IMR-90 (cell line): Measurements from ENCODE around the gene WNT16. TPM values are rescaled to one million over a fixed set of nuclear protein-coding genes. Genes with fewer than 3 reads are reported as not detected.

Experiments
- ATAC-seq: fragments of 200-7000 bp; cut with Tn5 transposase; 2 replicates; pipeline ENCODE4 v1.9.1; 2020; ENCODE audit warnings: low read depth, mild to moderate bottlenecking, moderate library complexity
- BruUV-seq: library from RNA; stranded (reverse); fragments of 400-500 nt; replicated peaks from 2 replicates; lab custom pipeline; 2021; lab: Mats Ljungman, UMichigan
- CTCF ChIA-PET: fragments of 300-600 bp; formaldehyde crosslinking; extraction: SDS; loops from one replicate; lab custom pipeline; 2021; ENCODE audit warnings: antibody characterized with exemption; lab: Yijun Ruan, JAX
- POLR2A ChIA-PET: fragments of 300-600 bp; sonication (Branson Sonifier 250); formaldehyde crosslinking; loops from one replicate; lab custom pipeline; 2022; ENCODE audit warnings: antibody characterized with exemption; ENCODE audit not compliant: unreplicated experiment; lab: Charles Lee
- DNase-seq: peaks from one replicate; pipeline ENCODE4 v3.0.0; 2013
- H2AFZ ChIP-seq: replicated peaks from 2 replicates; pipeline ENCODE3; 2013; ENCODE audit warnings: low read length, mild to moderate bottlenecking; ENCODE audit not compliant: poor library complexity
- H2AK5ac ChIP-seq: 2 replicates; pipeline ENCODE4 v1.6.1; 2013; ENCODE audit warnings: low read depth, low read length, inconsistent platforms
- H2AK9ac ChIP-seq: replicated peaks from 2 replicates; pipeline ENCODE3; 2013; ENCODE audit warnings: mild to moderate bottlenecking, low read depth, low read length, moderate library complexity; ENCODE audit not compliant: poor library complexity
- H2BK120ac ChIP-seq: 2 replicates; pipeline ENCODE4 v1.6.1; 2013; ENCODE audit warnings: low read depth, low read length, inconsistent platforms
- H2BK15ac ChIP-seq: 3 replicates; pipeline ENCODE4 v1.6.1; 2013; ENCODE audit warnings: low read depth, low read length, inconsistent platforms
- H2BK20ac ChIP-seq: 2 replicates; pipeline ENCODE4 v1.6.1; 2013; ENCODE audit warnings: low read depth, mild to moderate bottlenecking, inconsistent platforms, low read length, moderate library complexity
- H2BK5ac ChIP-seq: 2 replicates; pipeline ENCODE4 v1.6.1; 2013; ENCODE audit warnings: mild to moderate bottlenecking, low read depth, low read length, inconsistent platforms; ENCODE audit not compliant: poor library complexity, severe bottlenecking
- H3K14ac ChIP-seq: replicated peaks from 2 replicates; pipeline ENCODE4 v1.6.1; 2013; ENCODE audit warnings: low read depth, low read length, inconsistent platforms
- H3K18ac ChIP-seq: 2 replicates; pipeline ENCODE4 v1.6.1; 2013; ENCODE audit warnings: low read depth, low read length, control low read depth
- H3K23ac ChIP-seq: 2 replicates; pipeline ENCODE4 v1.6.1; 2013; ENCODE audit warnings: low read depth, low read length, inconsistent platforms
- H3K27ac ChIP-seq: 2 replicates; pipeline ENCODE4 v1.5.1; 2013; ENCODE audit warnings: mild to moderate bottlenecking, control low read depth, low read length; ENCODE audit not compliant: insufficient read depth
- H3K27me3 ChIP-seq: 2 replicates; pipeline ENCODE4 v1.6.1; 2013; ENCODE audit warnings: low read length; ENCODE audit not compliant: control insufficient read depth, insufficient read depth
- H3K36me3 ChIP-seq: 2 replicates; pipeline ENCODE4 v1.6.1; 2013; ENCODE audit warnings: low read length, mixed read lengths; ENCODE audit not compliant: control insufficient read depth, insufficient read depth
- H3K4ac ChIP-seq: 2 replicates; pipeline ENCODE4 v1.6.1; 2013; ENCODE audit warnings: low read depth, low read length, inconsistent platforms
- H3K4me1 ChIP-seq: 2 replicates; pipeline ENCODE4 v1.6.1; 2013; ENCODE audit warnings: low read length, mixed read lengths; ENCODE audit not compliant: control insufficient read depth, insufficient read depth
- H3K4me2 ChIP-seq: 2 replicates; pipeline ENCODE4 v1.6.1; 2013; ENCODE audit warnings: low read depth, mild to moderate bottlenecking, control low read depth, low read length, moderate library complexity
- H3K4me3 ChIP-seq: 2 replicates; pipeline ENCODE4 v1.5.1; 2013; ENCODE audit warnings: low read depth, mild to moderate bottlenecking, control low read depth, low read length, moderate library complexity; ENCODE audit not compliant: insufficient read depth
- H3K56ac ChIP-seq: 2 replicates; pipeline ENCODE4 v1.6.1; 2013; ENCODE audit warnings: low read length, inconsistent platforms; ENCODE audit not compliant: insufficient read depth; ENCODE audit errors: extremely low read depth
- H3K79me1 ChIP-seq, 2 experiments: 2 replicates each; pipeline ENCODE4 v1.6.1; 2013; ENCODE audit warnings: low read length in 2 of 2, inconsistent platforms in 1 of 2, low read depth in 1 of 2
- H3K9ac ChIP-seq: 2 replicates; pipeline ENCODE4 v1.6.1; 2013; ENCODE audit warnings: low read depth, low read length, control low read depth
- H3K9me1 ChIP-seq: 2 replicates; pipeline ENCODE4 v1.6.1; 2013; ENCODE audit warnings: low read length, inconsistent platforms; ENCODE audit not compliant: insufficient read depth
- H3K9me3 ChIP-seq: 2 replicates; pipeline ENCODE4 v1.6.1; 2013; ENCODE audit warnings: low read length; ENCODE audit not compliant: control insufficient read depth, insufficient read depth
- H4K20me1 ChIP-seq: 2 replicates; pipeline ENCODE4 v1.6.1; 2013; ENCODE audit warnings: low read length, inconsistent platforms; ENCODE audit not compliant: insufficient read depth
- H4K5ac ChIP-seq: 2 replicates; pipeline ENCODE4 v1.6.1; 2013; ENCODE audit warnings: mild to moderate bottlenecking, low read depth, low read length, control low read depth
- H4K8ac ChIP-seq, 2 experiments: 2 replicates each; pipeline ENCODE4 v1.6.1; 2013; ENCODE audit warnings: low read depth in 2 of 2, low read length in 2 of 2, control low read depth in 1 of 2, inconsistent platforms in 1 of 2
- H4K91ac ChIP-seq: 2 replicates; pipeline ENCODE4 v1.6.1; 2013; ENCODE audit warnings: low read depth, low read length, inconsistent platforms; ENCODE audit not compliant: insufficient read depth
- CEBPB ChIP-seq: IDR thresholded peaks from 2 replicates; pipeline ENCODE4 v1.6.1; 2012; ENCODE audit warnings: low read depth, low read length, improper control_type of control experiment
- CHD1 ChIP-seq: IDR thresholded peaks from 2 replicates; pipeline ENCODE4 v1.6.1; 2012; ENCODE audit warnings: low read depth, low read length, improper control_type of control experiment
- ELK1 ChIP-seq: fragments of 150-350 bp; IDR thresholded peaks from 2 replicates; pipeline ENCODE4 v1.6.1; 2016; ENCODE audit warnings: low read depth, mild to moderate bottlenecking, low read length, moderate library complexity, borderline replicate concordance
- FOS ChIP-seq: fragments of 150-350 bp; IDR thresholded peaks from 2 replicates; pipeline ENCODE4 v1.6.1; 2016; ENCODE audit warnings: low read depth, low read length
- MAFK ChIP-seq: IDR thresholded peaks from 2 replicates; pipeline ENCODE4 v1.6.1; 2012; ENCODE audit warnings: low read depth, low read length, improper control_type of control experiment
- MAZ ChIP-seq: IDR thresholded peaks from 2 replicates; pipeline ENCODE4 v1.6.1; 2012; ENCODE audit warnings: low read depth, mild to moderate bottlenecking, low read length, improper control_type of control experiment, moderate library complexity, borderline replicate concordance
- MXI1 ChIP-seq: IDR thresholded peaks from 2 replicates; pipeline ENCODE4 v1.6.1; 2012; ENCODE audit warnings: low read depth, mild to moderate bottlenecking, low read length, moderate library complexity, borderline replicate concordance
- NFE2L2 ChIP-seq: fragments of 150-350 bp; IDR thresholded peaks from 2 replicates; pipeline ENCODE4 v1.6.1; 2016; ENCODE audit warnings: low read depth, mild to moderate bottlenecking, low read length
- POLR2A ChIP-seq: IDR thresholded peaks from 2 replicates; pipeline ENCODE4 v1.6.1; 2012; ENCODE audit warnings: mild to moderate bottlenecking, low read depth, low read length
- RAD21 ChIP-seq: IDR thresholded peaks from 2 replicates; pipeline ENCODE4 v1.6.1; 2012; ENCODE audit warnings: low read length, improper control_type of control experiment
- RCOR1 ChIP-seq: IDR thresholded peaks from 2 replicates; pipeline ENCODE4 v1.6.1; 2012; ENCODE audit warnings: mild to moderate bottlenecking, low read length, improper control_type of control experiment; ENCODE audit not compliant: insufficient replicate concordance
- RFX5 ChIP-seq: IDR thresholded peaks from 2 replicates; pipeline ENCODE4 v1.8.0; 2012; ENCODE audit warnings: low read depth, mild to moderate bottlenecking, low read length, moderate library complexity
- SMC3 ChIP-seq: fragments of 150-350 bp; IDR thresholded peaks from 2 replicates; pipeline ENCODE4 v1.6.1; 2016; ENCODE audit warnings: low read depth, mild to moderate bottlenecking, antibody characterized with exemption, low read length, moderate library complexity
- USF2 ChIP-seq: fragments of 150-350 bp; IDR thresholded peaks from 2 replicates; pipeline ENCODE4 v1.6.1; 2017; ENCODE audit warnings: mild to moderate bottlenecking, antibody characterized with exemption, low read length, low read depth
- WGBS, 2 experiments: methylation state at CpG; one replicate each; pipeline versions ENCODE4 v1.1.5 to v1.1.7; 2013; ENCODE audit warnings: missing lambda C conversion rate in 2 of 2; ENCODE audit not compliant: insufficient read length in 1 of 2; ENCODE audit errors: extremely low coverage in 2 of 2; 5-methylcytosine and 5-hydroxymethylcytosine counted together
- dilution Hi-C: fragments of 300-500 bp; cut with HindIII; formaldehyde crosslinking; loops from one replicate; pipeline ENCODE4 v1.14.3; 2018; ENCODE audit warnings: low sequenced_read_pairs; ENCODE audit not compliant: unreplicated experiment
- in situ Hi-C: fragments of 300-500 bp; cut with MboI; formaldehyde crosslinking; loops from 3 replicates; pipeline ENCODE4 v1.14.3; 2019; ENCODE audit warnings: low sequenced_read_pairs, inconsistent platforms, mixed read lengths
- intact Hi-C: fragments of 100-400 bp; cut with micrococcal nuclease; formaldehyde crosslinking; loops from 2 replicates; pipeline ENCODE4 v1.10.0; 2022
- polyA plus RNA-seq, 3 experiments: library from polyadenylated mRNA; depleted of rRNA; stranded (reverse); fragments of >200 nt; gene quantifications; 2 replicates each; pipeline ENCODE4 v1.2.3, GENCODE V29; 2012; ENCODE audit warnings: low replicate concordance in 1 of 3
- total RNA-seq: library from RNA; depleted of rRNA; stranded (reverse); fragments of >200 nt; gene quantifications from 2 replicates; pipeline ENCODE4 v1.2.3, GENCODE V29; 2012

Gene WNT16
- total and polyA plus RNA-seq, 2 of the 4 experiments (the other 2 are of a cell fraction) = 0.68 to 1.1 TPM

- H2BK5ac ChIP-seq = no peak overlapping the region
- no peak overlapping the region for H3K18ac ChIP-seq
- H2AK5ac ChIP-seq = no peak overlapping the region
- DNase-seq = no peak
- in situ Hi-C loops = no loop called here
- no peak overlapping the region for H4K91ac ChIP-seq
- no peaks in the 10 kb centered on the region for H3K9me3 ChIP-seq
- WGBS, 2 experiments = 67% methylated on average over 3 of the region's 9 CpGs; no CpG with 5 or more reads in 1 of the 2 experiments
- CTCF ChIA-PET = interaction anchor here (1.0 kb wide), 1 partner anchor 13 kb away, joined by 3 read pairs; no protein-coding TSS in a partner anchor
- H2BK20ac ChIP-seq = no peak overlapping the region
- no peak overlapping the region for H4K5ac ChIP-seq
- peaks cover 2% of the 10 kb centered on the region; the same call in 1 of the 2 replicates for H3K4me1 ChIP-seq
- H3K4ac ChIP-seq = no peak overlapping the region; the same call in 1 of the 2 replicates
- H2BK15ac ChIP-seq = no peak overlapping the region
- H3K56ac ChIP-seq = no peak overlapping the region
- H3K79me1 ChIP-seq = no peaks in the 10 kb centered on the region
- no peak overlapping the region for H3K4me3 ChIP-seq
- POLR2A ChIA-PET = interaction anchor here (0.6 kb wide), 1 partner anchor 343 kb away, joined by 5 read pairs; no protein-coding TSS in a partner anchor
- H3K14ac ChIP-seq = no peak overlapping the region
- BruUV-seq = no TSS peak
- ATAC-seq = no peak
- no peaks in the 10 kb centered on the region for H3K36me3 ChIP-seq
- H3K9me1 ChIP-seq = no peaks in the 10 kb centered on the region
- H3K4me2 ChIP-seq = no peak overlapping the region
- intact Hi-C loops = no loop called here
- no peak overlapping the region for H2BK120ac ChIP-seq
- peak overlapping the region; percentile 13 for H2AFZ ChIP-seq
- H3K27ac ChIP-seq = no peak overlapping the region
- dilution Hi-C loops = no loop called here
- H3K9ac ChIP-seq = no peak overlapping the region
- no peaks in the 10 kb centered on the region for H4K20me1 ChIP-seq
- no peak overlapping the region for H4K8ac ChIP-seq
- H3K23ac ChIP-seq = no peak overlapping the region
- no peak overlapping the region for H2AK9ac ChIP-seq
- no peaks in the 10 kb centered on the region for H3K27me3 ChIP-seq
- TF ChIP-seq CEBPB (no peak), FOS (no peak), RCOR1 (no peak), USF2 (no peak), SMC3 (no peak), MAZ (no peak), ELK1 (no peak), RFX5 (no peak), RAD21 (no peak), POLR2A (no peak), MXI1 (no peak), CHD1 (no peak), MAFK (no peak), NFE2L2 (no peak)
These were observed 14.8 kb upstream of the WNT16 start for GRCh38 chr7:121313793-121314676.
